Activated naive CD4-positive, alpha-beta T cell treated with anti-CD3 and anti-CD28 coated beads, Interleukin-2, amount 50 U/mL, for 24 hours (primary cell): ENCODE measurements around the gene ALLC.
"Not testable (repeated sequence)": the region's sequence is repeated elsewhere in the genome, so short reads cannot be mapped to it uniquely, and the experiment has no call there.

ENCODE experiments used
- H3K27ac Mint-ChIP-seq: one replicate; pipeline ENCODE4 v1.8.0; 2021; ENCODE audit warnings: mild to moderate bottlenecking, mixed read lengths
- H3K27me3 Mint-ChIP-seq: one replicate; pipeline ENCODE4 v1.8.0; 2021; ENCODE audit warnings: mixed read lengths
- H3K36me3 Mint-ChIP-seq: one replicate; pipeline ENCODE4 v1.8.0; 2021; ENCODE audit warnings: mixed read lengths
- H3K4me1 Mint-ChIP-seq: one replicate; pipeline ENCODE4 v1.8.0; 2021; ENCODE audit warnings: mixed read lengths
- H3K4me3 Mint-ChIP-seq: one replicate; pipeline ENCODE4 v1.8.0; 2021; ENCODE audit warnings: mild to moderate bottlenecking, mixed read lengths
- H3K9me3 Mint-ChIP-seq: one replicate; pipeline ENCODE4 v1.8.0; 2021; ENCODE audit warnings: mixed read lengths

ALLC gene

DNA sequence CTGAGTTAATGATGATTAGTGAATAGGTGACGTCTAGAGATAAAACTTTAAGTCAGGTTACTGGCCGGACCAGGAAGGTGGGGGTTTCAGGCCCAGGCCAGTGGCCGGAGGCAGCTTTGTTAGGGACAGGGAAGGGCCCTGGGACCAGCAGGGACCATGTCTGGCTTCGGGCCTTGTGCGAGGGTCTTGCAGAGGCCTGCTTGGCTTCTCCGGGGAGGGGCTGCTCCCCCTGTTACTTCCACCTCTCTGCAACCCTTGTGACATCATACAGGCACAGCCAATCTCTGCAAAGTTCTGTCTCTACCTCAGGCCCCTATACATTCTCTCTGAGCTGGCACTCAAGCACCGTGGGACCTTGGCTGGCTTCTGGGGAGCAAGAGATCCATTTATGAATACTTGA lies at the start of gene ALLC:
TSS of gene ALLC (plus strand) at position 320 of the 400 bp plus-strand sequence. CDS start 12,958 bp downstream, outside the sequence.
- no peaks in the 10 kb centered on the region for H3K9me3 Mint-ChIP-seq
- no peak within 1 kb of the TSS for H3K4me3 Mint-ChIP-seq
- peaks cover 5% of the 10 kb centered on the region for H3K4me1 Mint-ChIP-seq
- no peaks in the 10 kb centered on the region for H3K27me3 Mint-ChIP-seq
- no peaks in the 10 kb centered on the region for H3K36me3 Mint-ChIP-seq
- H3K27ac Mint-ChIP-seq, result no peak within 1 kb of the TSS

DNA sequence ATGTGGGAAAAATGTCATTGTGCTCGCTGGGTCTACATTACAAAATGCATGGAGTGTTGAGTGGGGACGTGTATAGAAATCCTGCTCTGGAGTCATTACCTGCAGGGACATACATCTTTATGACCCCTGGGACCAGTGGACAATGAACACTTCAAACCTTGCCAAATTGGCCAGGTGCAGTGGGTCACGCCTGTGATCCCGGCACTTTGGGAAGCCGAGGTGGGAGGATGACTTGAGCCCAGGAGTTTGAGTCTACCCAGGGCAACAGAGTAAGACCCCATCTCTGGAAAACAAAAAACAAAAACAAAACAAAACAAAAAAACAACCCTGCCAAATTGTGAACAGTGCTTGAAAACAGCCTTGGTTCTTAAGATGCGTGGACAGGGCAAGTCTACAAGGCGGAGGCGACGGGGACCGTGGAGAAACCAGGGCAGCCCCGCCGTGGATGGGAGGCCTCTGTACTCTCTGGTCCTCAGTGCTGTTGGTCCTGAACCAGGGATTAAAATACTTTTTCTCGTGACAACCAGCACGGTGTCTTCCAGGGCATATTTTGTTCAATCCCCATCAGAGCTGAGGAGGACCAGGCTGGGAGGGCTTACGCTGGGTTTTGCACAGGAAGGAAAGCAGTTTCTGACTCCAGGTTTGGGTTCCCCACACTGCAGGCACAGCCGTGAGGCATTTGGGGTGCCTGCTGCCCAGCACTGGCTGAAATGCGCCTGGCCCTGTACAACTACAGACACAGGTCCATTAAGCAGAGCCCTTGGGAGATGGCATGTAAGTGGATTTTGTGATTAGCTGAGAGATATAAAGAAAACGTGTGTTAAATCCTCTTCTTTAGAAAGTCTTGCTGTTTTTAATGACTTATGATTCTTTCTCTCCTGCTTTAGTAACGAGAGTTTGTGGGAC lies 49.4 kb upstream of the ALLC start:
- H3K4me1 Mint-ChIP-seq, result peaks cover 9% of the 10 kb centered on the region

GRCh38 chr2:3609279-3609673 lies 48.7 kb upstream of the ALLC start:
- not testable (repeated sequence) for H3K4me1 Mint-ChIP-seq, H3K36me3 Mint-ChIP-seq, H3K9me3 Mint-ChIP-seq, H3K27me3 Mint-ChIP-seq, H3K27ac Mint-ChIP-seq, H3K4me3 Mint-ChIP-seq

More for the DNA sequence above, 49.4 kb upstream of the ALLC start:
- no peak overlapping the region for H3K4me3 Mint-ChIP-seq
- H3K9me3 Mint-ChIP-seq, result no peaks in the 10 kb centered on the region
- no peak overlapping the region for H3K27ac Mint-ChIP-seq
- H3K36me3 Mint-ChIP-seq, result peaks cover 1% of the 10 kb centered on the region
- H3K27me3 Mint-ChIP-seq, result no peaks in the 10 kb centered on the region

GRCh38 chr2:3610415-3610814 lies 47.6 kb upstream of the ALLC start:
- Mint-ChIP-seq H3K4me1 (peaks cover 9% of the 10 kb centered on the region), H3K4me3 (no peak overlapping the region), H3K9me3 (no peaks in the 10 kb centered on the region), H3K27me3 (no peaks in the 10 kb centered on the region), H3K36me3 (peaks cover 1% of the 10 kb centered on the region), H3K27ac (no peak overlapping the region)

- H3K27me3 Mint-ChIP-seq, result no peaks in the 10 kb centered on the region
- peaks cover 9% of the 10 kb centered on the region for H3K4me1 Mint-ChIP-seq
- H3K27ac Mint-ChIP-seq, result no peak overlapping the region
- peaks cover 1% of the 10 kb centered on the region for H3K36me3 Mint-ChIP-seq
- no peaks in the 10 kb centered on the region for H3K9me3 Mint-ChIP-seq
- no peak overlapping the region for H3K4me3 Mint-ChIP-seq
These were observed 47.0 kb upstream of the ALLC start for GRCh38 chr2:3610881-3611505.

DNA sequence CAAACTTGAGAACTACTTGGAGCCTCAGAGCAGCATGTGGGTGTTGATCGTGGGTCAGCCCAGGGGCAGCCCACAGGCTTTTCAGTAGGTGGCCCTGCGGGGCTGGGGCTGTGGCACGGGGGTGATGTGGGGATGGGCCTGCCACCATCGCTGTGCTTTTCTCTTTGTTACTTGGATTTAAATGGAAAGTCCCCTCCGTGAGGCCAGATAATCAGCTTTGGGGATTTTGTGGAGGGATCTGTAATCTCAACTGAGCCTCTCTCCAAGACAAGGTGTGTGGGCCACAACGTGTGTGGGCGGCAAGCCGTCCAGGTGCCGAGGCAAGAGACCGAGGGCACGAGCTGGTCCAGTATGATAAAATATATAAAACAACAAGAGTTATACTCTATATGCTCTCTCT lies 46.4 kb upstream of the ALLC start:
- H3K27me3 Mint-ChIP-seq, result no peaks in the 10 kb centered on the region
- peaks cover 3% of the 10 kb centered on the region for H3K36me3 Mint-ChIP-seq

DNA sequence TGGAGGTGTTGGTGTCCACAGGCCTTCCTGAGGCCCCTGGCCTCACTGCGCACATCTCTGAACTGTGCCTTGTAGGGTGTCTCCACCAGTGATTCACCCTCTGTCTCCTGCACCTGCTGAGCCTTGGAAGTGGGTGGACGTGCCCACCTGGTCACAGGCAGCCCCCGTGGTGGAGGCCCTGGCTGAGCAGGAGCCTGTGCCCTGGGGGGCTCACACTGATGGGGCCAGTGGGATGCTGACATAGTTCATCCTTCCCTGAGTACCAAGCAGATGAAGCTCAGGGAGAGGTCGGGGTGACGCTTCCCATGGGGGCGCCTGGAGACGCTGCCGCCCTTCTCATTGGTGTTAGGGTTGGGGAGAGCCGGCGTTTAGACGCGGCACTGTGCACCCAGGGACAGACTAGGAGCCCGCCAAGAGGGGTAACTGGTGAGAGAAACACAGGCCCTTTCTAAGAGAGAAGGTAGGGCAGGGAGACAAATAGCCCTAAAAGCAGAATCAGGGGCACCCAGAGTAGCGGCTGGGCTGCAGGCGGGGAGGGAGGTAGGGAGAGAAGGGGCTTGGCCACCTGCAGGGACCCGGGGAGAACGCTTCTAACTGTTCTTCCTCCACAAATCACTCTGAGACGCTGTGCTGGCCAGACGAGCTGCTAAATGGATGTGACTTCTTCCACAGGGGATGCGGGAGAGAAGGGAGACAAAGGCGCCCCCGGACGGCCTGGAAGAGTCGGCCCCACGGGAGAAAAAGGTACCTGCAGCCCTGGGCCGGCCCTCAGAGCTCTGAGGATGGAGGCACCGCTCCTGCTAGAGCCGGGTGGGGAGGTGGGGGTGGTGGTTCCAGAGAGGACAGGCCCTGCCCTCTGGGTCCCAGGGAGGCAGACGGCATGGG lies 45.1 kb upstream of the ALLC start:
- Mint-ChIP-seq H3K36me3 (peaks cover 7% of the 10 kb centered on the region), H3K27ac (no peak overlapping the region), H3K27me3 (no peaks in the 10 kb centered on the region), H3K4me3 (no peak overlapping the region), H3K4me1 (peaks cover 9% of the 10 kb centered on the region), H3K9me3 (no peaks in the 10 kb centered on the region)

More for the DNA sequence above, 46.4 kb upstream of the ALLC start:
- Mint-ChIP-seq H3K4me3 (no peak overlapping the region), H3K4me1 (peaks cover 9% of the 10 kb centered on the region), H3K27ac (no peak overlapping the region), H3K9me3 (no peaks in the 10 kb centered on the region)

DNA sequence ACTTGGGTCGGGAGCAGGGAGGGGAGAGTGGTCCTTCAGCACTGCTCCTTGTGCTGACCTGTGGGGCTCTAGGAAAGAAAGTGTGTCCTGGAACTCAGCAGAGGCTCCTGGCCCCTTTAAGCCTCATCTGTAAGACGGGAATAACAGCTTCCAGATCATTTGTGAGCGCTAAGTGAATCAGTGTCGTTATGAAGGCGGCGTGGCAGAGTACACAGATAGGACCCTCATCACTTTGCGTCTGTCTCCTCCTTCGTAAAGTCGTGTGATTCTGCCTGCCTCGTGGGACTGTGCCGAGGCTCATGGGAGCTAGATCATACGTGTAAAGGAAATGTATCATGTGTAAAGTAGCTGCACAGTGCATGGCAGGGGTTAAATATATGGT lies 44.5 kb upstream of the ALLC start:
- H3K9me3 Mint-ChIP-seq, result no peaks in the 10 kb centered on the region
- no peaks in the 10 kb centered on the region for H3K27me3 Mint-ChIP-seq
- H3K4me1 Mint-ChIP-seq, result peaks cover 7% of the 10 kb centered on the region
- H3K4me3 Mint-ChIP-seq, result no peak overlapping the region
- H3K27ac Mint-ChIP-seq, result no peak overlapping the region
- H3K36me3 Mint-ChIP-seq, result peaks cover 7% of the 10 kb centered on the region

- not testable (repeated sequence) for H3K9me3 Mint-ChIP-seq, H3K27me3 Mint-ChIP-seq, H3K4me1 Mint-ChIP-seq, H3K36me3 Mint-ChIP-seq, H3K27ac Mint-ChIP-seq, H3K4me3 Mint-ChIP-seq
These were observed 43.3 kb upstream of the ALLC start for GRCh38 chr2:3614743-3615142.

GRCh38 chr2:3615541-3616200 lies 42.3 kb upstream of the ALLC start:
- not testable (repeated sequence) for H3K27ac Mint-ChIP-seq, H3K4me1 Mint-ChIP-seq, H3K27me3 Mint-ChIP-seq, H3K36me3 Mint-ChIP-seq, H3K9me3 Mint-ChIP-seq, H3K4me3 Mint-ChIP-seq

DNA sequence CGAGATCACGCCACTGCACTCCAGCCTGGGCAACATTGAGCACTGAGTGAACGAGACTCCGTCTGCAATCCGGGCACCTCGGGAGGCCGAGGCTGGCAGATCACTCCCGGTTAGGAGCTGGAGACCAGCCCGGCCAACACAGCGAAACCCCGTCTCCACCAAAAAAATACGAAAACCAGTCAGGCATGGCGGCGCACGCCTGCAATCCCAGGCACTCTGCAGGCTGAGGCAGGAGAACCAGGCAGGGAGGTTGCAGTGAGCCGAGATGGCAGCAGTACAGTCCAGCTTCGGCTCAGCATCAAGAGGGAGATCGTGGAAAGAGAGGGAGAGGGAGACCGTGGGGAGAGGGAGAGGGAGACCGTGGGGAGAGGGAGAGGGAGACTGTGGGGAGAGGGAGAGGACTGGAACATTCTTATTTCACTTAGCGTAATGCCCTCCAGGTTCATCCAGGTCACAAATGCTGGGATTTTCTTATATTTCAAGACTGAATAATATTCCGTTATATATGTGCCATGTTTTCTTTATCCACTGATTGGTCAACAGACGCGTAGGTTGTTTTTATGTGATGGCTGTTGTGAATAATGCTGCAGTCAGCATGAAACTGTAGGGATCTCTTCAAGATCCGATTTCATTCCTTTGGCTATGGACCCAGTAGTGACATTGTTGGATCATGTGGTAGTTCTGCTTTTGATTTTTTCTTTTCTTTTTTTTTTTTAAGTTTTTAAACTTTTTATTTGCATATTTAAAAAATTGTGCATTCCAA lies 41.4 kb upstream of the ALLC start:
- H3K9me3 Mint-ChIP-seq, H3K36me3 Mint-ChIP-seq, H3K27ac Mint-ChIP-seq, H3K4me1 Mint-ChIP-seq, H3K27me3 Mint-ChIP-seq, H3K4me3 Mint-ChIP-seq: not testable (repeated sequence)

DNA sequence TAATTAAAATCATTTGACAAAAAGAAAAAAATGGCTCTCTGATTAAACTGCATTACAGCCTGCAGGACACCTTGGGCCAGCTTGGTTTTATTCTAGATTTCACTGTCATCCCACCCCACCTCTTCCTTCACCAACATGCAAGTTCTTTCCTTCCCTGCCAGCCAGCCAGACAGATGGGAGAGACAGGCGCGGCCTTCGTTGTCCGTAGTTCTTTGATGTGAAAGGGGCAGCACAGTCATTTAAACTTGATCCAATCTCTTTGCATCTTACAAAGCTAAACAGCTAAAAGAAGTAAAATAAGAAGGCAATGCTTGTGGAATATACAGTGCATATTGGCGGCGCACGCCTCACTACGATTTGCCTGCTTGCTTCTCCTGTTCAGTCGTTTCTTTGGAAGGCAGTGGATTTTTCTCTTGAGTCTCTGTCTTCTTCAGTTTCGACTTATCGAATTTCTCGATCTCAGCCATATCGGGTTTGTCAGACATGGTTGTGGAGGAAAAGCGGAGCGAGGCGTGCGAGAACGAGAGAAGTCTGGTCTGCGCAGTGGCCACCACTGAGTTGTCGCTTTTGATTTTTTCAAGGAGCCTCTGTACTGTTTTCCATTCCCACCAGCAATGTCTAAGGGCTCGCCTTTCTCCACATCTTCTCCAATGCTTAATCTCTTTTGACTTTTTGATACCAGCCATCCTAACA lies 40.7 kb upstream of the ALLC start:
- no peaks in the 10 kb centered on the region for H3K9me3 Mint-ChIP-seq
- no peaks in the 10 kb centered on the region for H3K4me1 Mint-ChIP-seq
- H3K27me3 Mint-ChIP-seq, result no peaks in the 10 kb centered on the region
- no peak overlapping the region for H3K27ac Mint-ChIP-seq
- peaks cover 8% of the 10 kb centered on the region for H3K36me3 Mint-ChIP-seq
- no peak overlapping the region for H3K4me3 Mint-ChIP-seq

GRCh38 chr2:3618367-3618766 lies 39.6 kb upstream of the ALLC start:
- Mint-ChIP-seq H3K27ac (no peak overlapping the region), H3K4me1 (no peaks in the 10 kb centered on the region), H3K36me3 (peaks cover 7% of the 10 kb centered on the region), H3K27me3 (no peaks in the 10 kb centered on the region), H3K9me3 (no peaks in the 10 kb centered on the region), H3K4me3 (no peak overlapping the region)

- peaks cover 9% of the 10 kb centered on the region for H3K36me3 Mint-ChIP-seq
- H3K4me1 Mint-ChIP-seq, result no peaks in the 10 kb centered on the region
- no peak overlapping the region for H3K27ac Mint-ChIP-seq
- H3K9me3 Mint-ChIP-seq, result no peaks in the 10 kb centered on the region
- H3K4me3 Mint-ChIP-seq, result no peak overlapping the region
- H3K27me3 Mint-ChIP-seq, result no peaks in the 10 kb centered on the region
These were observed 39.0 kb upstream of the ALLC start for GRCh38 chr2:3619033-3619432.
